Spleen (tissue), 11 donors: ENCODE data around the gene LYSMD3. TPM values are rescaled to one million over a fixed set of nuclear protein-coding genes. Genes with fewer than 3 reads are reported as not detected.

ENCODE experiments used
- DNase-seq: peaks from one replicate; pipeline ENCODE4 v3.0.0-alpha.2; 2020
- H3K27ac ChIP-seq, 8 donors: fragments of 200-600 bp; sonication (generic) in 7 of 8; 1 replicate in 4 of 8; 2 replicates in 4 of 8; pipeline versions ENCODE4 v1.5.0 to v1.8.0; 2016 to 2021; ENCODE audit warnings: inconsistent platforms in 4 of 8, mild to moderate bottlenecking in 4 of 8, moderate library complexity in 1 of 8
- H3K27me3 ChIP-seq, 7 donors: fragments of 200-600 bp; sonication (generic) in 6 of 7; replicated peaks in 1 of 7; 1 replicate in 4 of 7; 2 replicates in 3 of 7; pipeline versions ENCODE4 v1.5.0 to v1.8.0; 2016 to 2021; ENCODE audit warnings: inconsistent platforms in 3 of 7, mild to moderate bottlenecking in 1 of 7
- H3K36me3 ChIP-seq, 6 donors: fragments of 200-600 bp; sonication (generic) in 5 of 6; 1 replicate in 4 of 6; 2 replicates in 2 of 6; pipeline versions ENCODE4 v1.5.0 to v1.8.0; 2016 to 2021; ENCODE audit warnings: inconsistent platforms in 2 of 6
- H3K4me1 ChIP-seq, 6 donors: fragments of 200-600 bp; sonication (generic) in 5 of 6; 1 replicate in 3 of 6; 2 replicates in 3 of 6; pipeline versions ENCODE4 v1.5.0 to v1.8.0; 2016 to 2021; ENCODE audit warnings: inconsistent platforms in 3 of 6
- H3K4me3 ChIP-seq, 8 donors: fragments of 200-600 bp; sonication (generic) in 7 of 8; 1 replicate in 4 of 8; 2 replicates in 4 of 8; pipeline versions ENCODE4 v1.5.0 to v1.8.0; 2016 to 2021; ENCODE audit warnings: inconsistent platforms in 4 of 8, mild to moderate bottlenecking in 4 of 8, moderate library complexity in 2 of 8
- H3K9me3 ChIP-seq, 8 donors: fragments of 200-600 bp; sonication (generic) in 7 of 8; 1 replicate in 4 of 8; 2 replicates in 4 of 8; pipeline versions ENCODE4 v1.5.0 to v1.8.0; 2016 to 2021; ENCODE audit warnings: inconsistent platforms in 4 of 8
- CTCF ChIP-seq, 11 experiments: fragments of 200-600 bp in 7 of 11; fragments of 450-650 bp in 4 of 11; sonication (generic) in 4 of 11; IDR thresholded peaks in 8 of 11; conservative IDR thresholded peaks in 3 of 11; 1 replicate in 7 of 11; 2 replicates in 4 of 11; pipeline versions ENCODE4 v1.4.0 to v1.8.0; 2016 to 2021; ENCODE audit warnings: antibody characterized with exemption in 11 of 11, inconsistent platforms in 4 of 11, mild to moderate bottlenecking in 1 of 11
- POLR2A ChIP-seq, 3 donors: fragments of 450-650 bp; IDR thresholded peaks; one replicate each; pipeline ENCODE4 v1.5.1; 2017; ENCODE audit warnings: antibody characterized with exemption in 3 of 3, mild to moderate bottlenecking in 1 of 3
- POLR2AphosphoS5 ChIP-seq, 3 donors: sonication (generic); formaldehyde crosslinking; IDR thresholded peaks; one replicate each; pipeline ENCODE4 v1.5.1; 2017; ENCODE audit warnings: antibody characterized with exemption in 3 of 3
- WGBS, 5 donors: extraction: QIAGEN DNeasy Blood & Tissue Kit in 3 of 5; methylation state at CpG; one replicate each; pipeline versions ENCODE4 v1.1.5 to v1.1.7; 2013 to 2018; 5-methylcytosine and 5-hydroxymethylcytosine counted together
- intact Hi-C: fragments of 100-400 bp; cut with DNase I; formaldehyde crosslinking; loops from one replicate; pipeline ENCODE4 v1.15.0; 2023; ENCODE audit warnings: low total_unique reads
- polyA plus RNA-seq, 3 donors: library from polyadenylated mRNA; stranded (reverse); fragments of 200-250 nt; gene quantifications; one replicate each; pipeline ENCODE4 v1.2.1, GENCODE V29; 2013
- total RNA-seq, 7 donors: library from RNA; depleted of rRNA in 3 of 7; stranded (reverse); fragments of >200 nt in 3 of 7; fragmentation: NEBNext Ultra II Directional in 4 of 7; extraction: Animal tissue kit (Norgen Biotek cat#: 25700) in 4 of 7; gene quantifications; one replicate each; pipeline versions ENCODE4 v1.1.0 to v1.2.1, GENCODE V29; 2016 to 2021
- donor health status: healthy with polysubstance abuse.
- donor health status: DM: no; HTN: no; CAD: no; lungs with moderate emphysema.
- donor health status: DM: no; HTN: no; CAD: no.
- donor health status: Bipolar disorder and iron deficiency.
- donor health status: healthy.
- donor health status: DM: no; HTN: no; CAD: no.
- donor health status: DM: yes; HTN: yes; CAD: no.

The LYSMD3 gene
- total and polyA plus RNA-seq, 10 donors = 5.1 to 27.4 (median 19.5) TPM

DNA sequence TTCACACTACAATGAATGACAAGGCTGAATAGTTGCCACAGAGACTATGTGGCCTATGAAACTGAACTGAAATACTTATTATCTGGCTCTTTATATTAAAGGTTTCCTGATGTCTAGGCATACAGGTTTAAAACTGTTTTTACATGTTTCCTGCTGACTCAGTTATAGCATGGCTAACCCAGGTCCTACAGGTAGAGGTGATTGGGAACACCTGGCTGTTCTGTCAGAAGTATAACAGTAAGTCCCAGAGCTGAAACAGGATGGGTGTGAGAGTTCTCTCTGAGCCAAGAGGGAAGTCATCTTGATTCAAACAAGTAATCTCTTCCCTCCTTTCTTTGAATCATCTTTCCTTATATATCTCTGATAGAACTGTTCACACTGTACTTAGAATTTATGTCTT lies 24.3 kb upstream of the LYSMD3 start:
- H3K4me3 ChIP-seq = no peak overlapping the region
- no peak for DNase-seq
- TF ChIP-seq POLR2AphosphoS5 (IDR thresholded peaks at IDR 0.05) (no peak), CTCF (IDR thresholded peaks at IDR 0.05 in 8 of 11, conservative IDR thresholded peaks at IDR 0.05 in 3 of 11) (no peak), POLR2A (IDR thresholded peaks at IDR 0.05) (no peak)
- intact Hi-C loops = no loop called here
- no peaks in the 10 kb centered on the region for H3K9me3 ChIP-seq
- peaks cover 0 to 52% (median 15%) of the 10 kb centered on the region in 7 donors for H3K27me3 ChIP-seq
- H3K27ac ChIP-seq = no peak overlapping the region
- H3K4me1 ChIP-seq = peaks cover 6 to 15% (median 8%) of the 10 kb centered on the region in 6 donors
- no peaks in the 10 kb centered on the region for H3K36me3 ChIP-seq

GRCh38 chr5:90551376-90551775 lies 22.0 kb upstream of the LYSMD3 start:
- no peaks in the 10 kb centered on the region for H3K36me3 ChIP-seq
- H3K27ac ChIP-seq = no peak overlapping the region
- intact Hi-C loops = no loop called here
- 69 to 81% (median 70%) methylated on average over 5 of the region's 5 CpGs for WGBS, 5 donors
- no peak overlapping the region for H3K4me3 ChIP-seq
- H3K4me1 ChIP-seq = peaks cover 0 to 5% (median 0%) of the 10 kb centered on the region in 6 donors
- H3K9me3 ChIP-seq = no peaks in the 10 kb centered on the region
- TF ChIP-seq POLR2A (IDR thresholded peaks at IDR 0.05) (no peak), CTCF (IDR thresholded peaks at IDR 0.05 in 8 of 11, conservative IDR thresholded peaks at IDR 0.05 in 3 of 11) (no peak), POLR2AphosphoS5 (IDR thresholded peaks at IDR 0.05) (no peak)
- peaks cover 0 to 47% (median 0%) of the 10 kb centered on the region in 7 donors for H3K27me3 ChIP-seq
- DNase-seq = no peak

DNA sequence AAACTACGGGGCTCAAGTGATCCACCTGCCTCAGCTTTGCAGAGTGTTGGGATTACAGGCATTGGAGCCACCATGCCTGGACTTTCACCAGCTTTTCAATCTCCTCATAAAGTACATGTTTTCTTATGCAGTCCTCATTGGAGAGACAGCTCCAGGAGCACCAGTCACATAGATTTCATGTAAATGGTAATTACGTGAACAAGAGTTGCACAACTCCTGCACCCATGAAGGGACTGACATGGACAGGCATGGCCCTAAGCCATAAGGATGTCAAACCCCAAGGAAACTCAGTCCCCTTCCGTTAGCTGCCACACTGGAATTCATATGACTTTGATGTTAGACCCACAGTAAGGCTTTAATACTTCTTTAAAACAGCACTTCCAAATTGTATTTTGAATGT lies 21.6 kb upstream of the LYSMD3 start:
- no peak for TF ChIP-seq POLR2AphosphoS5 (IDR thresholded peaks at IDR 0.05)
- H3K27ac ChIP-seq = no peak overlapping the region
- 48 to 62% (median 60%) methylated on average over 3 of the region's 3 CpGs for WGBS, 5 donors
- DNase-seq = no peak
- peaks cover 0 to 5% (median 0%) of the 10 kb centered on the region in 6 donors for H3K4me1 ChIP-seq
- intact Hi-C loops = no loop called here
- H3K4me3 ChIP-seq = no peak overlapping the region
- no peaks in the 10 kb centered on the region for H3K9me3 ChIP-seq
- peaks cover 0 to 47% (median 0%) of the 10 kb centered on the region in 7 donors for H3K27me3 ChIP-seq
- no peaks in the 10 kb centered on the region for H3K36me3 ChIP-seq

GRCh38 chr5:90549729-90550275 lies 20.4 kb upstream of the LYSMD3 start:
- no peaks in the 10 kb centered on the region for H3K9me3 ChIP-seq
- DNase-seq = no peak
- H3K4me1 ChIP-seq = peaks cover 0 to 5% (median 0%) of the 10 kb centered on the region in 6 donors
- TF ChIP-seq POLR2AphosphoS5 (IDR thresholded peaks at IDR 0.05) = no peak
- no peak for TF ChIP-seq POLR2A (IDR thresholded peaks at IDR 0.05)
- no peak for TF ChIP-seq CTCF (IDR thresholded peaks at IDR 0.05 in 8 of 11, conservative IDR thresholded peaks at IDR 0.05 in 3 of 11)
- peaks cover 0 to 57% (median 0%) of the 10 kb centered on the region in 7 donors for H3K27me3 ChIP-seq
- no peaks in the 10 kb centered on the region for H3K36me3 ChIP-seq
- no peak overlapping the region for H3K27ac ChIP-seq
- intact Hi-C loops = no loop called here
- WGBS, 5 donors = 40 to 69% (median 62%) methylated on average over 2 of the region's 2 CpGs
- H3K4me3 ChIP-seq = no peak overlapping the region

DNA sequence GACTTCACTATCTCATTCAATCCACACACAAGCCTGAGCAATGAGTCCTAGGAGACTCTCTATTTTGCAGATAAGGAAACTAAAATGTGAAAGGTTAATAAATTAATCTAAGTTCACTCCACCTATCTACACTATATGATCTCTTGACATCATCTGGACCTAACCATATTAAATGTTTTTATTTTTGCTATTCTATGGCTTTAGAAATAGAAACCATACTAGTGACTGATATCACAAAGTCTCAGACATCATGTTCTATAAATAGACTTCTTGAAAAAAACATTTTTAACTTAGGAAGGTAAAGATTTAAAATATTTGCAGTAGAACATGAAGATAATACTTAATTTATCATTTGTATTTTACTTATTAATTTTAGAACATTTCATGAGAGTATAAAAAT lies 19.8 kb upstream of the LYSMD3 start:
- intact Hi-C loops = no loop called here
- Histone ChIP-seq H3K4me3 (no peak overlapping the region), H3K4me1 (peaks cover 0 to 5% (median 0%) of the 10 kb centered on the region in 6 donors), H3K27me3 (peaks cover 0 to 57% (median 0%) of the 10 kb centered on the region in 7 donors), H3K9me3 (no peaks in the 10 kb centered on the region), H3K36me3 (no peaks in the 10 kb centered on the region), H3K27ac (no peak overlapping the region)
- no peak for DNase-seq
- TF ChIP-seq CTCF (IDR thresholded peaks at IDR 0.05 in 8 of 11, conservative IDR thresholded peaks at IDR 0.05 in 3 of 11) (no peak), POLR2A (IDR thresholded peaks at IDR 0.05) (no peak), POLR2AphosphoS5 (IDR thresholded peaks at IDR 0.05) (no peak)
